ENCODE data around the gene JMJD1C.

GRCh38 chr10:63268798-63269503 is 196.8 kb downstream of the JMJD1C start:
- TF ChIP-seq CTCF (IDR thresholded peaks at IDR 0.05; ENCODE audit: low read depth, low read length, poor library complexity, severe bottlenecking) (peak; percentile 44), EZH2phosphoT487 (IDR thresholded peaks at IDR 0.05; ENCODE audit: borderline replicate concordance, low read length) (no peak)
